HepG2 (cell line): ENCODE measurements around the gene CIAPIN1. TPM values are rescaled to one million over a fixed set of nuclear protein-coding genes. Genes with fewer than 3 reads are reported as not detected.

Source experiments
- KDM5A ChIP-seq: fragments of 200-600 bp; sonication (generic); IDR thresholded peaks from 2 replicates; pipeline ENCODE4 v1.7.0; 2018; ENCODE audit warnings: antibody characterized with exemption, mild to moderate bottlenecking, low read length, borderline replicate concordance
- KMT2B ChIP-seq: IDR thresholded peaks from 2 replicates; pipeline ENCODE4 v1.6.1; 2016; ENCODE audit warnings: missing genetic modification reagents, missing compliant biosample characterization
- PHF5A ChIP-seq: IDR thresholded peaks from one replicate; pipeline ENCODE4 v1.6.1; 2018; ENCODE audit warnings: low read depth, missing genetic modification reagents; ENCODE audit not compliant: unreplicated experiment
- WIZ ChIP-seq: sonication (generic); formaldehyde crosslinking; IDR thresholded peaks from 2 replicates; pipeline ENCODE4 v1.5.1; 2020; ENCODE audit warnings: mild to moderate bottlenecking, missing genetic modification reagents
- ZNF234 ChIP-seq: sonication (generic); formaldehyde crosslinking; conservative IDR thresholded peaks from 2 replicates; pipeline ENCODE4 v1.5.1; 2020; ENCODE audit warnings: mild to moderate bottlenecking, missing genetic modification reagents
- ZNF530 ChIP-seq: sonication (generic); formaldehyde crosslinking; IDR thresholded peaks from 2 replicates; pipeline ENCODE4 v1.5.0; 2020; ENCODE audit warnings: low read depth, mild to moderate bottlenecking, missing genetic modification reagents
- ZNF776 ChIP-seq: sonication (generic); formaldehyde crosslinking; IDR thresholded peaks from 2 replicates; pipeline ENCODE4 v1.4.0; 2020; ENCODE audit warnings: mild to moderate bottlenecking, missing genetic modification reagents
- ZNF841 ChIP-seq: sonication (generic); formaldehyde crosslinking; IDR thresholded peaks from 2 replicates; pipeline ENCODE4 v1.8.1; 2023; ENCODE audit warnings: missing genetic modification reagents, borderline replicate concordance
- polyA plus RNA-seq, 8 experiments: library from polyadenylated mRNA; depleted of rRNA in 3 of 8; stranded (reverse) in 7 of 8; unstranded in 1 of 8; fragments of >200 nt; fragmentation: Illumina TruSeq in 4 of 8; extraction: Trizol in 4 of 8; gene quantifications; 2 replicates each; pipeline versions ENCODE4 v1.2.1 to v1.2.3, GENCODE V29; 2011 to 2016; ENCODE audit warnings: low read depth in 4 of 8, missing spikeins in 1 of 8, mixed read lengths in 1 of 8; ENCODE audit not compliant: insufficient read depth in 1 of 8
- total RNA-seq, 5 experiments: library from RNA; depleted of rRNA; stranded (reverse); fragments of >200 nt; fragmentation: Illumina TruSeq; extraction: Trizol; gene quantifications; 2 replicates each; pipeline ENCODE4 v1.2.3, GENCODE V29; 2016; ENCODE audit warnings: low read depth in 1 of 5
- TF ChIP-seq, protein P1 (sequence below): sonication (generic); formaldehyde crosslinking; IDR thresholded peaks from 2 replicates; pipeline ENCODE4 v1.4.0; 2020; ENCODE audit warnings: missing genetic modification reagents, borderline replicate concordance
- TF ChIP-seq, protein P2 (sequence below): sonication (generic); formaldehyde crosslinking; conservative IDR thresholded peaks from 2 replicates; pipeline ENCODE4 v1.8.1; 2023; ENCODE audit warnings: missing genetic modification reagents
- TF ChIP-seq, protein P3 (sequence below): sonication (generic); formaldehyde crosslinking; IDR thresholded peaks from 2 replicates; pipeline ENCODE4 v1.4.0; 2020; ENCODE audit warnings: mild to moderate bottlenecking, missing genetic modification reagents, borderline replicate concordance
- TF ChIP-seq, protein P4 (sequence below): sonication (generic); formaldehyde crosslinking; IDR thresholded peaks from 2 replicates; pipeline ENCODE4 v1.5.0; 2020; ENCODE audit warnings: missing genetic modification reagents, mild to moderate bottlenecking, borderline replicate concordance
- TF ChIP-seq, protein P5 (sequence below): sonication (generic); formaldehyde crosslinking; IDR thresholded peaks from 2 replicates; pipeline ENCODE4 v1.5.0; 2020; ENCODE audit warnings: mild to moderate bottlenecking, missing genetic modification reagents, borderline replicate concordance

Gene CIAPIN1
- total and polyA plus RNA-seq, 2 of the 13 experiments (the other 11 are each of a cell fraction or from before 2014, with no cell fraction given): 69.3 to 89.7 TPM

DNA sequence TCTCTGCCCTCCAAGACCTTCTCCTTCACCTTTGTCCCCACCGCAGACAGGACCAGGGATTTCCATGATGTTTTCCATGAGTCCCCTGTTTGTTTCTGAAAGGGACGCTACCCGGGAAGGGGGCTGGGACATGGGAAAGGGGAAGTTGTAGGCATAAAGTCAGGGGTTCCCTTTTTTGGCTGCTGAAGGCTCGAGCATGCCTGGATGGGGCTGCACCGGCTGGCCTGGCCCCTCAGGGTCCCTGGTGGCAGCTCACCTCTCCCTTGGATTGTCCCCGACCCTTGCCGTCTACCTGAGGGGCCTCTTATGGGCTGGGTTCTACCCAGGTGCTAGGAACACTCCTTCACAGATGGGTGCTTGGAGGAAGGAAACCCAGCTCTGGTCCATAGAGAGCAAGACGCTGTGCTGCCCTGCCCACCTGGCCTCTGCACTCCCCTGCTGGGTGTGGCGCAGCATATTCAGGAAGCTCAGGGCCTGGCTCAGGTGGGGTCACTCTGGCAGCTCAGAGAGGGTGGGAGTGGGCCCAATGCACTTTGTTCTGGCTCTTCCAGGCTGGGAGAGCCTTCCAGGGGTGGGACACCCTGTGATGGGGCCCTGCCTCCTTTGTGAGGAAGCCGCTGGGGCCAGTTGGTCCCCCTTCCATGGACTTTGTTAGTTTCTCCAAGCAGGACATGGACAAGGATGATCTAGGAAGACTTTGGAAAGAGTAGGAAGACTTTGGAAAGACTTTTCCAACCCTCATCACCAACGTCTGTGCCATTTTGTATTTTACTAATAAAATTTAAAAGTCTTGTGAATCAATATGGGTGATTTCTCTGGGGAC, 62.7 kb downstream of the CIAPIN1 start (continued):
- TF ChIP-seq, protein P1, sequence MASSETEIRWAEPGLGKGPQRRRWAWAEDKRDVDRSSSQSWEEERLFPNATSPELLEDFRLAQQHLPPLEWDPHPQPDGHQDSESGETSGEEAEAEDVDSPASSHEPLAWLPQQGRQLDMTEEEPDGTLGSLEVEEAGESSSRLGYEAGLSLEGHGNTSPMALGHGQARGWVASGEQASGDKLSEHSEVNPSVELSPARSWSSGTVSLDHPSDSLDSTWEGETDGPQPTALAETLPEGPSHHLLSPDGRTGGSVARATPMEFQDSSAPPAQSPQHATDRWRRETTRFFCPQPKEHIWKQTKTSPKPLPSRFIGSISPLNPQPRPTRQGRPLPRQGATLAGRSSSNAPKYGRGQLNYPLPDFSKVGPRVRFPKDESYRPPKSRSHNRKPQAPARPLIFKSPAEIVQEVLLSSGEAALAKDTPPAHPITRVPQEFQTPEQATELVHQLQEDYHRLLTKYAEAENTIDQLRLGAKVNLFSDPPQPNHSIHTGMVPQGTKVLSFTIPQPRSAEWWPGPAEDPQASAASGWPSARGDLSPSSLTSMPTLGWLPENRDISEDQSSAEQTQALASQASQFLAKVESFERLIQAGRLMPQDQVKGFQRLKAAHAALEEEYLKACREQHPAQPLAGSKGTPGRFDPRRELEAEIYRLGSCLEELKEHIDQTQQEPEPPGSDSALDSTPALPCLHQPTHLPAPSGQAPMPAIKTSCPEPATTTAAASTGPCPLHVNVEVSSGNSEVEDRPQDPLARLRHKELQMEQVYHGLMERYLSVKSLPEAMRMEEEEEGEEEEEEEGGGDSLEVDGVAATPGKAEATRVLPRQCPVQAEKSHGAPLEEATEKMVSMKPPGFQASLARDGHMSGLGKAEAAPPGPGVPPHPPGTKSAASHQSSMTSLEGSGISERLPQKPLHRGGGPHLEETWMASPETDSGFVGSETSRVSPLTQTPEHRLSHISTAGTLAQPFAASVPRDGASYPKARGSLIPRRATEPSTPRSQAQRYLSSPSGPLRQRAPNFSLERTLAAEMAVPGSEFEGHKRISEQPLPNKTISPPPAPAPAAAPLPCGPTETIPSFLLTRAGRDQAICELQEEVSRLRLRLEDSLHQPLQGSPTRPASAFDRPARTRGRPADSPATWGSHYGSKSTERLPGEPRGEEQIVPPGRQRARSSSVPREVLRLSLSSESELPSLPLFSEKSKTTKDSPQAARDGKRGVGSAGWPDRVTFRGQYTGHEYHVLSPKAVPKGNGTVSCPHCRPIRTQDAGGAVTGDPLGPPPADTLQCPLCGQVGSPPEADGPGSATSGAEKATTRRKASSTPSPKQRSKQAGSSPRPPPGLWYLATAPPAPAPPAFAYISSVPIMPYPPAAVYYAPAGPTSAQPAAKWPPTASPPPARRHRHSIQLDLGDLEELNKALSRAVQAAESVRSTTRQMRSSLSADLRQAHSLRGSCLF (CRISPR knock-in tag): no peak
- TF ChIP-seq, protein P2, sequence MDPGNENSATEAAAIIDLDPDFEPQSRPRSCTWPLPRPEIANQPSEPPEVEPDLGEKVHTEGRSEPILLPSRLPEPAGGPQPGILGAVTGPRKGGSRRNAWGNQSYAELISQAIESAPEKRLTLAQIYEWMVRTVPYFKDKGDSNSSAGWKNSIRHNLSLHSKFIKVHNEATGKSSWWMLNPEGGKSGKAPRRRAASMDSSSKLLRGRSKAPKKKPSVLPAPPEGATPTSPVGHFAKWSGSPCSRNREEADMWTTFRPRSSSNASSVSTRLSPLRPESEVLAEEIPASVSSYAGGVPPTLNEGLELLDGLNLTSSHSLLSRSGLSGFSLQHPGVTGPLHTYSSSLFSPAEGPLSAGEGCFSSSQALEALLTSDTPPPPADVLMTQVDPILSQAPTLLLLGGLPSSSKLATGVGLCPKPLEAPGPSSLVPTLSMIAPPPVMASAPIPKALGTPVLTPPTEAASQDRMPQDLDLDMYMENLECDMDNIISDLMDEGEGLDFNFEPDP: 0 out of 2 replicates have a peak, but pooled peaks have one; percentile 85
- TF ChIP-seq, protein P3, sequence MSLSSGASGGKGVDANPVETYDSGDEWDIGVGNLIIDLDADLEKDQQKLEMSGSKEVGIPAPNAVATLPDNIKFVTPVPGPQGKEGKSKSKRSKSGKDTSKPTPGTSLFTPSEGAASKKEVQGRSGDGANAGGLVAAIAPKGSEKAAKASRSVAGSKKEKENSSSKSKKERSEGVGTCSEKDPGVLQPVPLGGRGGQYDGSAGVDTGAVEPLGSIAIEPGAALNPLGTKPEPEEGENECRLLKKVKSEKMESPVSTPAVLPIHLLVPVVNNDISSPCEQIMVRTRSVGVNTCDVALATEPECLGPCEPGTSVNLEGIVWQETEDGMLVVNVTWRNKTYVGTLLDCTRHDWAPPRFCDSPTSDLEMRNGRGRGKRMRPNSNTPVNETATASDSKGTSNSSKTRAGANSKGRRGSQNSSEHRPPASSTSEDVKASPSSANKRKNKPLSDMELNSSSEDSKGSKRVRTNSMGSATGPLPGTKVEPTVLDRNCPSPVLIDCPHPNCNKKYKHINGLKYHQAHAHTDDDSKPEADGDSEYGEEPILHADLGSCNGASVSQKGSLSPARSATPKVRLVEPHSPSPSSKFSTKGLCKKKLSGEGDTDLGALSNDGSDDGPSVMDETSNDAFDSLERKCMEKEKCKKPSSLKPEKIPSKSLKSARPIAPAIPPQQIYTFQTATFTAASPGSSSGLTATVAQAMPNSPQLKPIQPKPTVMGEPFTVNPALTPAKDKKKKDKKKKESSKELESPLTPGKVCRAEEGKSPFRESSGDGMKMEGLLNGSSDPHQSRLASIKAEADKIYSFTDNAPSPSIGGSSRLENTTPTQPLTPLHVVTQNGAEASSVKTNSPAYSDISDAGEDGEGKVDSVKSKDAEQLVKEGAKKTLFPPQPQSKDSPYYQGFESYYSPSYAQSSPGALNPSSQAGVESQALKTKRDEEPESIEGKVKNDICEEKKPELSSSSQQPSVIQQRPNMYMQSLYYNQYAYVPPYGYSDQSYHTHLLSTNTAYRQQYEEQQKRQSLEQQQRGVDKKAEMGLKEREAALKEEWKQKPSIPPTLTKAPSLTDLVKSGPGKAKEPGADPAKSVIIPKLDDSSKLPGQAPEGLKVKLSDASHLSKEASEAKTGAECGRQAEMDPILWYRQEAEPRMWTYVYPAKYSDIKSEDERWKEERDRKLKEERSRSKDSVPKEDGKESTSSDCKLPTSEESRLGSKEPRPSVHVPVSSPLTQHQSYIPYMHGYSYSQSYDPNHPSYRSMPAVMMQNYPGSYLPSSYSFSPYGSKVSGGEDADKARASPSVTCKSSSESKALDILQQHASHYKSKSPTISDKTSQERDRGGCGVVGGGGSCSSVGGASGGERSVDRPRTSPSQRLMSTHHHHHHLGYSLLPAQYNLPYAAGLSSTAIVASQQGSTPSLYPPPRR (CRISPR knock-in tag): no peak; the same call in 1 of the 2 replicates
- TF ChIP-seq ZNF530 (CRISPR knock-in tag) (no peak), PHF5A (CRISPR knock-in tag) (peak; percentile 25), KDM5A (no peak), WIZ (CRISPR knock-in tag) (peak; percentile 29; the same call in 1 of the 2 replicates), ZNF776 (peak; percentile 83; the same call in 1 of the 2 replicates), ZNF841 (CRISPR knock-in tag) (peak; percentile 72; the same call in 1 of the 2 replicates), KMT2B (CRISPR knock-in tag) (0 out of 2 replicates have a peak, but pooled peaks have one; percentile 11), ZNF234 (CRISPR knock-in tag) (no peak)
- TF ChIP-seq, protein P4, sequence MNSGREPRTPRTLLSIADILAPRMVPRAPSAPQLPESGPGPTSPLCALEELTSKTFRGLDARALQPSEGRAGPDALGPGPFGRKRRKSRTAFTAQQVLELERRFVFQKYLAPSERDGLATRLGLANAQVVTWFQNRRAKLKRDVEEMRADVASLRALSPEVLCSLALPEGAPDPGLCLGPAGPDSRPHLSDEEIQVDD (CRISPR knock-in tag): no peak
- TF ChIP-seq, protein P5, sequence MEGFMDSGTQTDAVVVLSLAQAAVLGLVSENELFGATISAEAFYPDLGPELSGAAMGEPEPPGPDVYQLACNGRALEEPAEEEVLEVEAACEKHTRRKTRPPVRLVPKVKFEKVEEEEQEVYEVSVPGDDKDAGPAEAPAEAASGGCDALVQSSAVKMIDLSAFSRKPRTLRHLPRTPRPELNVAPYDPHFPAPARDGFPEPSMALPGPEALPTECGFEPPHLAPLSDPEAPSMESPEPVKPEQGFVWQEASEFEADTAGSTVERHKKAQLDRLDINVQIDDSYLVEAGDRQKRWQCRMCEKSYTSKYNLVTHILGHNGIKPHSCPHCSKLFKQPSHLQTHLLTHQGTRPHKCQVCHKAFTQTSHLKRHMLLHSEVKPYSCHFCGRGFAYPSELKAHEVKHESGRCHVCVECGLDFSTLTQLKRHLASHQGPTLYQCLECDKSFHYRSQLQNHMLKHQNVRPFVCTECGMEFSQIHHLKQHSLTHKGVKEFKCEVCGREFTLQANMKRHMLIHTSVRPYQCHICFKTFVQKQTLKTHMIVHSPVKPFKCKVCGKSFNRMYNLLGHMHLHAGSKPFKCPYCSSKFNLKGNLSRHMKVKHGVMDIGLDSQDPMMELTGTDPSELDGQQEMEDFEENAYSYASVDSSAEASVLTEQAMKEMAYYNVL (CRISPR knock-in tag): peak; percentile 72
